NCI-H1092 treated with DMSO at 0.1 percent for 48 hours (cell line): ENCODE measurements around the gene RPL13A.
A peak's percentile ranks its signal among the peaks of the same experiment; 100 is the strongest.
"Not testable (repeated sequence)": the region's sequence is repeated elsewhere in the genome, so short reads cannot be mapped to it uniquely, and the experiment has no call there.

ENCODE experiments used
- DNase-seq: peaks from one replicate; lab custom pipeline; 2025; lab: John Stamatoyannopoulos, UW

The RPL13A gene

DNA sequence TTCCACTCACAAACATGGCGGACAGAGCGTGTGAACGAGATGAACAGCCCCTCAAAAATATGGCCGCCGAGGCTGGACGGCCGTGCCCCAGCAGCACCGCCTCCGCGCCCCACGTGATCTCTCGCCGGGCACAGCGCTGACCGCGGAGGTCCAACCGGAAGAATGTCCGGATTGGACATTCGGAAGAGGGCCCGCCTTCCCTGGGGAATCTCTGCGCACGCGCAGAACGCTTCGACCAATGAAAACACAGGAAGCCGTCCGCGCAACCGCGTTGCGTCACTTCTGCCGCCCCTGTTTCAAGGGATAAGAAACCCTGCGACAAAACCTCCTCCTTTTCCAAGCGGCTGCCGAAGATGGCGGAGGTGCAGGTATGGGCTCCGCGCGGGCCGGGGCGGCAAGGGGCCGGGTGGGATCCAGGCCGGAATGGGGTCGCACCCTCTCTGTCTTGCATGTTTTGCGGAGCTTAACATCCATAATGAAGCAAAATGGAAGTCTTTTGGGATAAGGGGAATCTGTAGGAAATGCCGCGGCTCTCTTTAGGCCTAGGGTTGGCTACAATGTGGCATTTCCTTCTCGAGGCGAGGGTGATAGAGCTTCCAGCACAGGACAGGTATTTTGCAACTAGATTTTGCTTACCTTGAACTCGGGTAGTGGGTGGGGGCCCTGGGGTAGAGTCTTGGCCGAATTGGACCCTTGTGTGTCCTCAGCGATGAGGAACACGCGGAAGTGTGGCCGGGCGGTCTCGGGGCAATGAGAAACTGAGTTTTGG lies at the start of gene RPL13A:
TSS of gene RPL13A (plus strand) at position 332 of the 769 bp plus-strand sequence. CDS start at position 354, 22 bp downstream.
- peak; percentile 95 for DNase-seq

DNA sequence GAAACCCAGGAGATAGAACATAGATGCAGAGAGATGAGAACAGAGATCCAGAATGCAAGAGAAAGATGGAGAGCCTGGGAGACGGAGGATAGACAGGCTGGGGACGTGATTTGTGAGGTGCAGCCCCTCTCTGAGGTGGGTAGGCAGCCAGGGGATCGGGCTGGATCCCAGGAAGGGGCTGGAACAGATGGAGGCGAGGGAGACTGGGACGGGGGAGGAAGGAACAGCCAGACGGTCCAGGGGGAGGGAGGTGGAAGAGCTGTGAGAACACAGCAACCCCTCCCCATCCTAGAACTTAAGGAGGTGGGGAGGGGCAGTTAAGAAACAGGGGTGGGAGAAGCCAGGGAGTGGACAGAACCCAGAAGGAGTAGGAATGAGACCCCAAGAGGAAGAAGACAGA lies 49.1 kb upstream of the RPL13A start:
- no peak for DNase-seq

DNA sequence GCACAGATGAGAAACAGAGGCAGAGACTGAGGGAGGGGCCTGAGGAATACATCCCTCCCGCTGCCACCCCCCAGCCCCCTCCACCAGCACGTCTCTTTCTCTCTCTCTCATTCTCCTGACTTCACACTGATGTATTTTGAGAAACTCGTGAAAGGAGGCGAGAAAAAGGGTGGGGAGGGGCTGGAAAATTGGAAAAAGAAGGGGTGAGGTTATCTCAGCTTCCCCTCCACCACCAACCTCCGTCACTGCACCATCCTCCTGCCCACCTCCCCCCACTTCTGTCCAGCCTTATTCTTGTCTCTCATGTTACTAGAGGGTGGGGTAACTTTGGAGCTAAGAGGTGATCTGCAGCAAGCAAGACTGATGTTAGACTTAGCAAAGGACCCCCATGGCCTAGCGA lies 47.6 kb upstream of the RPL13A start:
- no peak for DNase-seq

DNA sequence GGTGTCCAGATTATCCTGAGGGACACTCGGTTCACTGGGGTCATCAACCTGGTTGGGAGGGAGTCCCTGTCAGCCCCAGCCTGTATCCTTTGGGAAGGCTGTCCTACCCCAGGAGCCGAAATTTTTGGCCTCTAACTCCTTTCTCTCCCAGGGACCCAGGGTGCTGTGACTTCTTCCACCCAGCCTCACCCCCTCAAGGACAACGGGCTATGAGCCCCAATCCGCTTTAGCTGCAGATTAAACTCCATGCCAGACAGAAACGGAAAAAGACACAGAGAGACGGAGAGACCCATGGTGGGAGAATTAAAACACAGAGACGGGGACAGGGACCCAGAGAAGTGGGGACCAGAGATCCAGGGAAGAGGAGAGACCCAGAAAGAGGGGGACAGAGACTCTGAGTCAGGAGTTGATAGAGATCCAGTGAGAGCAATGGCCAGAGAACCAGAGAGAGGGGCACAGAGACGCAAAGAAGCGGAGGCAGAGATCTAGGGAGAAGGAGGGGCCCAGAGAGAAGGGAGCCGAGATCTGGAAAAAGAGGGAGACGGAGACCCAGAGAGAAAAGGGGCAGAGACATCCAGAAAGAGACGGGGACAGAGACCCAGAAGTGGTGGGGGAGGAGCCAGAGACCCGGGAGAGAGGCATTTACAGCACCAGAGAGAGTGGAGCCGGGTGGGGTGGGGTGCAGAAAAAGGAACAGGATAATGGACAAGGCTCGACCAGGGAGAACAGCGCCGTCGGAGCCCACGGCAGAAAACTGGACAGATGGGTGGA lies 46.8 kb upstream of the RPL13A start:
- no peak for DNase-seq

DNA sequence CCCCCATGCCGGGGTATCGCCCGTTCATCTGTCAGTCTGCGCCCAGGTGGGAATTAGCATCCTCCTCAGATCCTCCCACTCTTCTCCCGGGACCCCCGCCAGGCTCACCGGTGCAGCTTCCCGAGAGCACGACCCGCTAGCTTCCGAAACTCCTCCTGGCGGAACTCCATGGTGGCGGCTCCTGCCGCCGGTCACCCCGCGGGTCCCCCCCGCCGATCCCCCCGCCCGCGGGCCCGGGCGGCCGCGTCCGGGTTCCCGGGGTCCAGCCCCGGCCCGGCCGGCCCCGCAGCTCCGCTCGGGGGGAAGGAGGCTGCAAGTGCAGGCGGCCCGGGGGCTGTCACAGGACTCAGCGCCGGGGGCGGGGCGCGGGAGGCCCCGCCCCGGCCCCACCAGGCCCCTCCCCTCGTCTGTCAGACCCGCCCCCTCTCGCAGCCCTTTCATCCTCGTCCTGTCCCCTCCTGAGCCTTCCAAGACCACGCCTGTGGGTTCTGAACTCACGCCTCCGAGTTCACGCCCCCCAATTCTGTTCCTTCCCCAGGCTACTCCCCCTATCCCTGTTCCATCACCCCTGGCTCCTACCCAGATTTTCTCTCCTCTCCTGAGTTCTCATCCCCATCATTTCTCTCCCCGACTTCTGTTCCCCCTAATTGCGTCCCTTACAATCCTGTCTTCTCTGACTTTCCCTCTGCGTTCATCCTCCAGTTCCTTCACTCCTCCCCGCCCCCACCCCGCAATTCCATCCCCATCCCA lies 46.0 kb upstream of the RPL13A start, which contains the start of gene SLC17A7:
TSS of gene SLC17A7 (minus strand) at position 318 of the 750 bp plus-strand sequence. CDS start at position 170, 148 bp downstream.
- no peak for DNase-seq

DNA sequence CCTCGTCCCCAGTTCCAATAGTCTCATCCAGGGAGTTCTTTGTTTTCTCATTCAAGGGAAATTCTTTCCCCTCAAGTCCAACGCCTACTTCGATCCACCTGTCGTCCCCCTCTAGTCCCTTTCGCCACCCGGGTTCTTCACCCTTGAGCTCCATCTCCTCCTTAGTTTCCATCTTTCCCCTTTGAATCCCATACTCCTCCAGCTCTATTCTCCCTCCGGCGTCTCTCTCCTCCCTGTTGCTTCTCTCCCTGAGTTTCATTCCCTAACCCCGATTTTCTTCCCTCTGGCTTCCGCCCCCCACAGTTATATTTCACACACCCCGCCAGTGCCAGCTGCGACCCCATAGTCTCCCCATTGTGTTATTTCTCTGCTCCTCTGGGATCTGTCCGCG lies 45.5 kb upstream of the RPL13A start:
- DNase-seq = no peak

DNA sequence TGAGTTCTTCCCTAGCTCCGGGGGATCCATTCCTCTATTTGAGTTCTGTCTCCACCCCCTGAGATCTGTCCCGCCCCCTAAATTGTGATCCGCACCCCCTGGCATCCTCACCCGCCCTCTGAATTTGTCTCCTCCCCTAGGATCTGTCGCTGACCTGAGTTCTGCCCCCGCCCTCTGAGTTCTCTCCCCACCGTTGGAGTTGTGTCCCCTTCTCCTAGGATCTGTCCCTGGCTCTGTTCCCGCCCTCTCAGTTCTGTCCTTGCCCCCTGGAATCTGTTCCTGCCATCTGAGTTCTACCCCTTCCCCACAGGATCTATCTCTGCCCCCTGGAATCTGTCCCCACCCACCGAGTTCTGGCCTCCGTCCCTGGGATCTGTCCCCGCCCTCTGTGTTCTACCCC lies 45.1 kb upstream of the RPL13A start:
- DNase-seq = no peak

DNA sequence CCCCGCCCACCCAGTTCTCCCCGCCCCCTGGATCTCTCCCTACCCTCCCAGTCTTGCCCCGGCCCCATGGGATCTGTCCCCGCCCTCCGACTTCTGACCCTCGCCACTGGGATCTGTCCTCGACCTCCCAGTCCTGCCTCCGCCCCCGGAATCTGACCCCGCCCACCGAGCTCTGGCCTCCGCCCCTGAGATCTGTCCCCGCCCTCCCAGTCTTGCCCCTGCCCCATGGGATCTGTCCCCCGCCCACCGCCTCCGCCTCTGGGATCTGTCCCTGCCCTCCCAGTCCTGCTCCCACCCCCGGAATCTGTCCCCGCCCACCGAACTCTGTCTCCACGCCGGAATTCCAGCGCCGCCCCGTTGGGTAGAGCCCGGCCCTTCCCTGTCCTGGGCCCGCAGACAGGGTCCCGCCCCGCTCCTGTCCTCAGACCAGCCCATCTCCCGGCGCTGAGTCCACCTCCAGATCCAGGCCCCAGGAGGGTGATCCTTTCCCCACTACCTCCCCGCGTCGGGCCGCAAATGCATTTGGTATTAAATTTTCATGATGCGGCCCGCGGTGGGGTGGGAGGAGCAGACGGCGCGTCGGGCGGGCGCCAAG lies 44.5 kb upstream of the RPL13A start:
- no peak for DNase-seq

DNA sequence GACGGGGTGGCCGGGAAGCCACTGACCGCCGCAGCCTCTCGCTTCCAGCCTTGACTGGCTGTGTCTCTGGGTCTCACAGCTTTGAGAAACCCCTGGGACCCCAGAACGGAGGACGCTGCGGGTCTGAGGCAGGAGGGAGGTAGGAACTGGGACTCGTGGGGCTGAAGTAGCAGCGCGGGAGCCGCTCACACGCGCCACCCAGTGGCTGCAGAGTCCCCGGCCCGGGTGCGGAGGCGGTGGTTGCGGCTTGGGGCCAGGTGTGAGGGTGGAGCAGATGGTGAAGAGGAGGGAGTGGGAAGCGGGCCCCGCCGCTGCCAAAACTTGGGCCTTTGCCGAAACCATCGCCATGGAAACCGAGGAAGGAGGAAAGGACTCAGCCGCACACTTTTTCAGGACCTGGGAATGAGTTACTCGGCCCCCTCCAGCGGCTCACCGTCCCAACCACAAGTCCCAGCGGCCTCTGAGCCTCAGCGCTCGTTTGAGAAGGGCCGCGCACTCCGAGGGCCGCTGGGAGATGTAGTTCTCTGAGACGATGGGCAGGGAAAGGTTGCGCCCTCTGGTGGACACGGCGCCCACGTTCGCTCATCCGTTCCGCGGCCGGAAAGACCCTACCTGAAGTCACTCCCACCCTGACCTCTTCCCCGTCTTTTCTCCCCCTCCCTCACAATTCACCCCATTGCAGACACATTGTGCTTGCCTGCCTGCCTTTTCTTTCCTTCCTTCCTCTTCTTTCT lies 43.9 kb upstream of the RPL13A start:
- peak; percentile 92 for DNase-seq

DNA sequence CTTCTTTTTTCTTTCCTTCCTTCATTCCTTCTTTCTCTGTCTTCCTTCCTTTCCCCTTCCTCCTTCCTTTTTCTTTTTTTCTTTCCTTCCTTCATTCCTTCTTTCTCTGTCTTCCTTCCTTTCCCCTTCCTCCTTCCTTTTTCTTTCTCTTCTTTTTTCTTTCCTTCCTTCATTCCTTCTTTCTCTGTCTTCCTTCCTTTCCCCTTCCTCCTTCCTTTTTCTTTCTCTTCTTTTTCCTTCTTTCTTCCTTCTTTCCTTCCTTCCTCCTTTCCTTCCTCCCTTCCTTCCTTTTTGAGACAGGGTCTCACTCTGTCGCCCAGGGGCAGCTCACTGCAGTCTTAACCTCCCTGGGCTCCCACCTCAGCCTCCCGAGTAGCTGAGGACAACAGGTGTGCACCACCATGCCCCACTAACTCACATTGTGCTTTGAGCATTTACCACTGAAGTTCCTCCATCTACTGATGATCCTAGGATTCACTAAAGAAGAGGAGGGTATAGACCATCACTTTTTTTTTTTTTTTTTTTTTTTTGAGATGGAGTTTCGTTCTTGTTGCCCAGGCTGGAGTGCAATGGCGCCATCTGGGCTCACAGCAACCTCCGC lies 43.2 kb upstream of the RPL13A start:
- not testable (repeated sequence) for DNase-seq

DNA sequence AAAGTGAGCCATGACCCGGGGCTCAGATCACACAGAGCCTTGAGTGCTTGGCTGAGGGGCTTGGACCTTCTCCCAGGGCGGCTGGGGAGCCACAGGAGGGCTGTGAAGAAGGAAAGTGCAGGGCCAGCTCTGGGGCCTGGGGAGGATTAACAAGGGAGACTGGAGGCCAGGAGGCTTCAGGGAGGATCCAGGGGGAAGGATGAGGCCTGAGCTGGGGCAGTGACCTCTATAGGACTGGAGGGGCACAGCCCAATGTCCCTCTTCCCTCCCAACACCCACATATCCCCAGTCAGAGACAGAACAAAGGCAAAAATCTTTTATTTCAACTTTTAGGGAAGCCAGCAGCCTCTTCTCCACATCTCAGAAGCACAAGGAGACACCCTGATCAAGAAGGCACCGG lies 41.4 kb upstream of the RPL13A start:
- DNase-seq = no peak

DNA sequence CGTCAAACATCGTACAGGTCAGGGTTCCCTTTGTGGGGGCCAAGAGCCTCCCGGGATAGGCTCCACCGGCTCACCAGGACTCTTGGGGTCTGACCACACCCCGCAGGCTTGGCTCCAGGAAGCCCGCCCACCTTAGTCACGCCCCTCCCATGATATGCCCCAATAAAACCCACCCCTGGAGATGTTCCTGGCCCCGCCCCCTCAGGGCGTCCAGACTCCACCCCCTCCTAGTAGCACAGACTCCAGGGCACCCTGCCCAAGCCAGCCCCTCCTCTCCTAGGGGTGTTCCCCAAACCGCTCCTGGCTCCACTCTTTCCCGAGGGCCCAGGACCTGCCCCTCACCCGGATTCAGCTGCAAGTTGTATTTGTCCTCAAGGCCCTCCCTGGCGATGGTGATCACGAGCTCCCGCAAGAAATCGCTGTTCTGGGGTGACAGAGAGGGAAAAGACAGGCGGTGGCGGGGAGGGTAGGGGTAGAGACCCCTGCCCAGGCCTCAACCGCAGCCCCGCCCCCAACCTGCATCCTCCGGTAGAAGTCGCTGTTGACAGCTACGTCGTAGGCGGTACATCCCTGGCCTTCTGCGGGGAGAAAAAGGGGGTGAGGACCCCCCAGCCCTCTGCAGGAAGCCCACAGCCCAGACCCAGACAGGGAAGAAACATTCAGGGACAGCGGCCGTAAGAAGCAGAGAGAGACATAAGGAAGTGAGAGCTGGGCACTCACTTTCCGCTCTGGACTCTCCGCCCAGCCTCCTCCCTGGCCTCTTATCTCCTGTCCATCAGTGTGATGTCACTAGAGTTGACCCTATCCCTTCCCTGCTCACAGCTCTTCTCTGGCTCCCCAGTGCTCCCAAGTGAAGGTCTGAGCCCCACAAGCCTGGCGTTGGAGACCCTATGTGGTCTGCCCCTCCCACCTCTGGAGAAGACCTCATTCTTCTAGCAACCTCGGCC lies 39.6 kb upstream of the RPL13A start:
- DNase-seq = no peak

DNA sequence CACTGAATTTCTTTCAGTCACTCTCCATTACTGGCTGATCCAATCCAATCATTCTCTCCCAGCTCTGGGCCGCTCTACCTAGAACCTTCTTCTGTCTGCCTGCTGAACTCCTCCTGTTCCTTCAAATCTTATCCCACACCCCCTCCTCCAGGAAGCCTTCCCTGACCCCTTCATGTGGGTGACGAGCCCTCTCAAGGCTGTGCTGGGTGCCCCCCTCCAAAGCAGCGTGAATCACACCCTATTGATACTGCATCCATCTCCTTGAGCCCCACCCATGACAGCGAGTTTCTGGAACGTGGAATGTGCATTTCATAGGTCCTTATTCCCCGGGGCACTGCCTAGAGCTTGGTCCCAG lies 39.0 kb upstream of the RPL13A start:
- DNase-seq = no peak

DNA sequence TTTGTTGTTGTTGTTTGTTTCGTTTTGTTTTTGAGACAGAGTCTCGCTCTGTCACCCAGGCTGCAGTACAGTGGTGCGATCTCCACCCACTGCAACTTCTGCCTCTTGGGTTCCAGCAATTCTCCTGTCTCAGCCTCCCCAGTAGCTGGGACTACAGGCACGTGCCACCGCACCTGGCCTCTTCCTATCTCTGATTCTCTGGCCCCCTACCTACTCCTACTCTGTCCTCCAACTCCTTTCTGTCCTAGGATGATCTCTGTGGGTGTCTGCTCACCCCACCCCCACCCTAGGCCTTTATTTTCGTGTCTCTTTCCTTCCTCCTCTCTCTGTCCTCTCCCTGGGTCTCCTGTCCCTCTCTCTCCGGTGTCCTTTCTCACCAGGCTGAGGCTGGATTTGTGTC lies 37.0 kb upstream of the RPL13A start:
- DNase-seq = no peak

DNA sequence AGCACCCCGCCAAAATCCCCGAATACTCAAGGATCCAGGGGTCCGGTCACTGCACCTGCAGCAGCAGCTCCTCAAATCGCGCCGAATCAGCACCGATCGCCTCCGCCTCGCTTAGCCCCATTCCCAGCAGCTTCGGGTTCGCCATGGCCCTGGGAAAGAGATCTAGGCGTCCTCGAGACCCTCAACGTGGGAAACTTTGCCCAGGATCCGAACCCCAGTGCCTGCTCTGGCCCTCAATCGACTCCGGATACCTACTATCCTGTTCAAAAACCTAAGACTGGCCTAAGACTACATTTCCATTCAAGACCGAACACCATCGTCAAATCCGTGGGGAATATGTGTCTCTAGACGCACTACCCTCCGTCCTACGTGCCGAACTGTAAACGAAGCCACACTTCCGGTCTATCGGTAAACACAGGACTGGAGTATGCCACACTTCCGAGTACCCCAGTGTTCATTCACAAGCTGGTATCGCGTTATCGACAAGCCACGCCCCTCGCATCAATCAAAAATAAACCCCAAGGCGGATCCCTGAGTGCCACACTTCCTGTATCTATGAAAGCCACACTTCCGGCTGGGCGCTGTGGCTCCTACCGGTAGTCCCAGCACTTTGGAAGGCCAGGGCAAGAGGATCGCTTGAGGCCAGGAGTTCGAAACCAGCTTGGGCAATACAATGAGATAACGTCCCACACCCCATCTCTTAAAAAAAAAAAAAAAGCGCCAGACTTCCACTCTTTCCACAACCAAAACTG lies 35.8 kb upstream of the RPL13A start, which contains the start of gene PIH1D1:
TSS of gene PIH1D1 (minus strand) at position 385 of the 752 bp plus-strand sequence. CDS start at position 145, 240 bp downstream.
- DNase-seq = peak; percentile 97

DNA sequence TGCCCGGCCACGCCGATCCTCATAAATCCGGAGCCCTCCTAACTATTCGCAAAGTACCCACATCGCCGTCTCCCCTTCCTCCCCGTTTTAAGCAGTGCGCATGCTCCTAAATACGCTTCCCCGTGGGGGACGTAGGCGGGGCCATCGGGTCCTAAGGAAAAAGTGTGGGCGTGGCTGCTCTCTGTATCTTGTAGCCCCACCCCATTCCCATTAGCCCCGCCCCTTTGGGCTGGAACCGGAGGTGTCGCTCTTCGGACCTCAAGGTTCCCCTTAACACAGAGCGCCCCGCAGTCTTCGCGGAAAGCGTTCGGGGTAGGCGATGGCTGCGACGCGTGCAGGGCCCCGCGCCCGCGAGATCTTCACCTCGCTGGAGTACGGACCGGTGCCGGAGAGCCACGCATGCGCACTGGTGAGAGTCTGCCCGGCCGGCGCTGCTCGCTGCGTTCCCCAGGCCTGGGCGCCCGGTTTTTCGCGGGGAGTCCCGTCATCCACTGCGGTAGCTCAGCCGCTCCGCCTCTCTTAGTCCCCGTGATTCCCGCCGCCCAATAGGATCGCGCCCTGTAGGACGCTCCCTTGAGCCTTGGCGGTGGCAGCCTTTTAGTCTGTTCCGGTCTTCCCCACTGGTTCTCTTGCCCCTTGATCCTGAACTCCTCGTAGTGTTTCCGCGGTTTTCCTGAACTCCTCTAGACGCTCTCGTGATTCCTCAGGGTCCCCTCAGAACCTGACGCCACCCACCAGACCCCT lies 34.2 kb upstream of the RPL13A start, which contains the start of gene ALDH16A1:
TSS of gene ALDH16A1 (plus strand) at position 213 of the 744 bp plus-strand sequence. CDS start at position 320, 107 bp downstream.
- peak; percentile 96 for DNase-seq

DNA sequence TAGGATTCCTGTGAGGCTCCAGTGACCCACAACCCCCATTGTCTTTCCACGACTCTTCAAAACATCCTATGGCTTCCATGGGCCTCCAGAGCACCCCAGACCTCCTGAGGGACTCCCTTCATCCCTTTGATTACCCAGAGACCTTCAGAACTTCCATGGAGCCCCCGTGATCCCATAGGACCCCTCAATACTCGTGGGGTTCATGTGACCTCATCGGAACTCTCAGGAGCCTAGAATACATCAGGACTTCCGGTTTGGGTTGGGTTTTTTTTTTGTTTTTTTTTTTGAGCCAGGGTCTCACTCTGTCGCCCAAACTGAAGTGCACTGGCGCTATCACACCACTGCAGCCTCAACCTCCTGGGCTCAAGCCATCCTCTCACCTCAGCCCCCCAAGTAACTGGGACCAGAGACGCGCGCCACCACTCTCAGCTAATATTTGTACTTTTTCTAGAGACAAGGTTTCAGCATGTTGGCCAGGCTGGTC lies 33.6 kb upstream of the RPL13A start:
- DNase-seq = no peak

DNA sequence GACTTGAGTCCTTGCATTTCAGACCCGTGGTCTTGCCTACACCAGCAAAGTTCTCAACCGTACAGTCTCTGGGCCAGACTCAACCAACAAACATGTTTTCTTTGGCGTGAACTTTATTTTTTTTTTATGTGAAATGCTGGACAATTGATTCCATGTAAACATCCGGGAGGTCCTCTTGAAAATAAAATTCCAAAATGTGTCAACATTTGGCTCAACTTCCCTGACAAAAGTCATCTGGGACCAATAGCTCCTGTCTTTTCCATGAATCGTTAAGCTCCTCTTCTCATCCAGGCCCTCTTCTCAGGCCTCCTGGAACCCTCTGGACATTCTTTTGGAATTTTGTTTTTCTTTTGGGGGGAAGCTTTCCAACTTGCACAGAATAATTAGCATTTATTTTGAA lies 31.6 kb upstream of the RPL13A start:
- no peak for DNase-seq
